BE2C (cell line): ENCODE measurements around the gene SEPTIN12.

Experiments
- DNase-seq: peaks from one replicate; pipeline ENCODE4 v3.0.0-alpha.2; 2020
- H3K27me3 ChIP-seq: fragments of 250-450 bp; sonication (Bioruptor Pico); 2 replicates; pipeline ENCODE4 v1.5.1; 2020; ENCODE audit warnings: mild to moderate bottlenecking
- H3K36me3 ChIP-seq: fragments of 250-450 bp; sonication (Bioruptor Pico); 2 replicates; pipeline ENCODE4 v1.5.1; 2020; ENCODE audit warnings: mild to moderate bottlenecking
- H3K4me1 ChIP-seq: fragments of 250-450 bp; sonication (Bioruptor Pico); 2 replicates; pipeline ENCODE4 v1.5.1; 2020
- H3K4me3 ChIP-seq: 2 replicates; pipeline ENCODE4 v1.5.1; 2011; ENCODE audit warnings: low read depth, low read length
- H3K9me3 ChIP-seq: fragments of 250-450 bp; sonication (Bioruptor Pico); 2 replicates; pipeline ENCODE4 v1.5.1; 2020
- TF ChIP-seq, protein P1 (sequence below): IDR thresholded peaks from 2 replicates; pipeline ENCODE4 v1.5.1; 2012; ENCODE audit warnings: mild to moderate bottlenecking, low read depth, low read length

Gene SEPTIN12

GRCh38 chr16:4766875-4767628, 21.1 kb downstream of the SEPTIN12 start, which contains the start of gene ZNF500:
Gene ZNF500, minus strand, starts transcription at chr16:4767162. Its CDS starts 1,184 bp downstream, at chr16:4765978.
- Histone ChIP-seq H3K9me3 (no peaks in the 10 kb centered on the region), H3K36me3 (peaks cover 10% of the 10 kb centered on the region), H3K27me3 (no peaks in the 10 kb centered on the region), H3K4me1 (no peaks in the 10 kb centered on the region), H3K4me3 (peak within 1 kb of the TSS; percentile 89)
- DNase-seq = peak; percentile 99
- TF ChIP-seq, protein P1, sequence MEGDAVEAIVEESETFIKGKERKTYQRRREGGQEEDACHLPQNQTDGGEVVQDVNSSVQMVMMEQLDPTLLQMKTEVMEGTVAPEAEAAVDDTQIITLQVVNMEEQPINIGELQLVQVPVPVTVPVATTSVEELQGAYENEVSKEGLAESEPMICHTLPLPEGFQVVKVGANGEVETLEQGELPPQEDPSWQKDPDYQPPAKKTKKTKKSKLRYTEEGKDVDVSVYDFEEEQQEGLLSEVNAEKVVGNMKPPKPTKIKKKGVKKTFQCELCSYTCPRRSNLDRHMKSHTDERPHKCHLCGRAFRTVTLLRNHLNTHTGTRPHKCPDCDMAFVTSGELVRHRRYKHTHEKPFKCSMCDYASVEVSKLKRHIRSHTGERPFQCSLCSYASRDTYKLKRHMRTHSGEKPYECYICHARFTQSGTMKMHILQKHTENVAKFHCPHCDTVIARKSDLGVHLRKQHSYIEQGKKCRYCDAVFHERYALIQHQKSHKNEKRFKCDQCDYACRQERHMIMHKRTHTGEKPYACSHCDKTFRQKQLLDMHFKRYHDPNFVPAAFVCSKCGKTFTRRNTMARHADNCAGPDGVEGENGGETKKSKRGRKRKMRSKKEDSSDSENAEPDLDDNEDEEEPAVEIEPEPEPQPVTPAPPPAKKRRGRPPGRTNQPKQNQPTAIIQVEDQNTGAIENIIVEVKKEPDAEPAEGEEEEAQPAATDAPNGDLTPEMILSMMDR = no peak

- DNase-seq = no peak
- H3K9me3 ChIP-seq = no peaks in the 10 kb centered on the region
- no peaks in the 10 kb centered on the region for H3K4me1 ChIP-seq
- peak overlapping the region; percentile 89 for H3K4me3 ChIP-seq
- TF ChIP-seq, protein P1 = no peak
- H3K36me3 ChIP-seq = peaks cover 15% of the 10 kb centered on the region
- no peaks in the 10 kb centered on the region for H3K27me3 ChIP-seq
These were observed 22.4 kb downstream of the SEPTIN12 start for GRCh38 chr16:4765511-4766474.

- no peak for DNase-seq
- no peak overlapping the region for H3K4me3 ChIP-seq
- H3K4me1 ChIP-seq = no peaks in the 10 kb centered on the region
- TF ChIP-seq, protein P1 = no peak
- H3K9me3 ChIP-seq = no peaks in the 10 kb centered on the region
- H3K27me3 ChIP-seq = no peaks in the 10 kb centered on the region
- peaks cover 24% of the 10 kb centered on the region for H3K36me3 ChIP-seq
These were observed 24.4 kb downstream of the SEPTIN12 start for GRCh38 chr16:4763791-4764190.

GRCh38 chr16:4762205-4762604, 25.9 kb downstream of the SEPTIN12 start:
- DNase-seq = no peak
- H3K4me1 ChIP-seq = no peaks in the 10 kb centered on the region
- TF ChIP-seq, protein P1 = no peak
- H3K36me3 ChIP-seq = peaks cover 30% of the 10 kb centered on the region
- H3K4me3 ChIP-seq = no peak overlapping the region
- H3K27me3 ChIP-seq = no peaks in the 10 kb centered on the region
- no peaks in the 10 kb centered on the region for H3K9me3 ChIP-seq

GRCh38 chr16:4760221-4760910, 27.8 kb downstream of the SEPTIN12 start:
- no peaks in the 10 kb centered on the region for H3K27me3 ChIP-seq
- peaks cover 39% of the 10 kb centered on the region for H3K36me3 ChIP-seq
- DNase-seq = no peak
- TF ChIP-seq, protein P1 = no peak
- no peaks in the 10 kb centered on the region for H3K4me1 ChIP-seq
- no peaks in the 10 kb centered on the region for H3K9me3 ChIP-seq
- H3K4me3 ChIP-seq = no peak overlapping the region
